Gastrocnemius medialis (tissue), 4 donors: ENCODE measurements around the gene TCF7L2. TPM values are rescaled to one million over a fixed set of nuclear protein-coding genes. Genes with fewer than 3 reads are reported as not detected.

Source experiments
- ATAC-seq, 2 donors: fragments of 150-250 bp; one replicate each; pipeline ENCODE4 v1.9.1; 2016
- DNase-seq, 2 donors: peaks; one replicate each; pipeline ENCODE4 v3.0.0-alpha.2; 2019
- H3K27ac ChIP-seq, 4 donors: fragments of 200-600 bp; sonication (generic); 1 replicate in 1 of 4; 2 replicates in 3 of 4; pipeline ENCODE4 v1.5.1; 2016 to 2018; ENCODE audit warnings: mild to moderate bottlenecking in 2 of 4, moderate library complexity in 1 of 4
- H3K27me3 ChIP-seq, 3 donors: fragments of 200-600 bp; sonication (generic) in 2 of 3; 1 replicate in 1 of 3; 2 replicates in 2 of 3; pipeline versions ENCODE4 v1.5.1 to v1.6.0; 2016 to 2019; ENCODE audit warnings: mild to moderate bottlenecking in 1 of 3, moderate library complexity in 1 of 3
- H3K36me3 ChIP-seq, 2 donors: fragments of 200-600 bp; sonication (generic) in 1 of 2; one replicate each; pipeline ENCODE4 v1.5.1; 2017 to 2018
- H3K4me1 ChIP-seq, 2 donors: fragments of 200-600 bp; sonication (generic) in 1 of 2; one replicate each; pipeline ENCODE4 v1.5.1; 2016 to 2017; ENCODE audit warnings: mild to moderate bottlenecking in 2 of 2
- H3K4me3 ChIP-seq, 4 donors: fragments of 200-600 bp; sonication (generic) in 3 of 4; 1 replicate in 1 of 4; 2 replicates in 3 of 4; pipeline ENCODE4 v1.5.1; 2016 to 2019; ENCODE audit warnings: mild to moderate bottlenecking in 2 of 4
- H3K9me3 ChIP-seq, 3 donors: fragments of 200-600 bp; sonication (generic) in 2 of 3; 1 replicate in 1 of 3; 2 replicates in 2 of 3; pipeline ENCODE4 v1.5.1; 2016 to 2019
- CTCF ChIP-seq, 5 experiments: fragments of 450-650 bp in 3 of 5; fragments of 200-600 bp in 2 of 5; sonication (generic) in 2 of 5; IDR thresholded peaks in 4 of 5; conservative IDR thresholded peaks in 1 of 5; 1 replicate in 4 of 5; 2 replicates in 1 of 5; pipeline ENCODE4 v1.5.1; 2016 to 2019; ENCODE audit warnings: antibody characterized with exemption in 5 of 5, mild to moderate bottlenecking in 3 of 5, moderate library complexity in 3 of 5
- POLR2A ChIP-seq, 2 donors: fragments of 450-650 bp; IDR thresholded peaks; one replicate each; pipeline ENCODE4 v1.6.1; 2017; ENCODE audit warnings: antibody characterized with exemption in 2 of 2, mild to moderate bottlenecking in 2 of 2, moderate library complexity in 2 of 2
- in situ Hi-C, 4 donors: fragments of 200-750 bp; cut with MboI; loops; one replicate each; pipeline versions ENCODE4 v1.15.0 to v1.8.0; 2017; ENCODE audit warnings: low sequenced_read_pairs in 4 of 4
- intact Hi-C: fragments of 100-400 bp; cut with DNase I; formaldehyde crosslinking; loops from one replicate; pipeline ENCODE4 v1.15.1; 2023; ENCODE audit warnings: low total_unique reads
- total RNA-seq, 4 donors: library from RNA; depleted of rRNA; stranded (reverse); fragments of >200 nt; gene quantifications; one replicate each; pipeline versions ENCODE4 v1.1.0 to v1.2.3, GENCODE V29; 2016

Gene TCF7L2
- total RNA-seq, 4 donors from 2014 or later, result 4.6 to 5.1 (median 5.0) TPM

GRCh38 chr10:112972606-112973005 lies 22.6 kb downstream of the TCF7L2 start:
- H3K27me3 ChIP-seq, result no peaks in the 10 kb centered on the region
- no peak overlapping the region for H3K4me3 ChIP-seq
- H3K36me3 ChIP-seq, result no peaks in the 10 kb centered on the region
- TF ChIP-seq POLR2A (IDR thresholded peaks at IDR 0.05) (no peak), CTCF (IDR thresholded peaks at IDR 0.05 in 4 of 5, conservative IDR thresholded peaks at IDR 0.05 in 1 of 5) (no peak)
- in situ Hi-C loops, result no loop called here
- no peak overlapping the region for H3K27ac ChIP-seq
- H3K4me1 ChIP-seq, result peaks cover 9 to 10% of the 10 kb centered on the region in 2 donors
- DNase-seq (no peak), ATAC-seq (no peak)
- intact Hi-C loops, result no loop called here
- no peaks in the 10 kb centered on the region for H3K9me3 ChIP-seq

- Histone ChIP-seq H3K27me3 (no peaks in the 10 kb centered on the region), H3K27ac (no peak overlapping the region), H3K36me3 (no peaks in the 10 kb centered on the region), H3K4me3 (no peak overlapping the region), H3K4me1 (peaks cover 9% of the 10 kb centered on the region in 2 donors), H3K9me3 (no peaks in the 10 kb centered on the region)
- ATAC-seq (no peak), DNase-seq (no peak)
- no peak for TF ChIP-seq CTCF (IDR thresholded peaks at IDR 0.05 in 4 of 5, conservative IDR thresholded peaks at IDR 0.05 in 1 of 5)
- TF ChIP-seq POLR2A (IDR thresholded peaks at IDR 0.05), result no peak
- intact Hi-C loops (no loop called here), in situ Hi-C loops (no loop called here)
Observed at GRCh38 chr10:112973046-112973445, 23.0 kb downstream of the TCF7L2 start.

GRCh38 chr10:112973805-112974204 lies 23.8 kb downstream of the TCF7L2 start:
- in situ Hi-C loops, result no loop called here

GRCh38 chr10:112977426-112977898 lies 27.4 kb downstream of the TCF7L2 start:
- Histone ChIP-seq H3K27me3 (no peaks in the 10 kb centered on the region), H3K36me3 (no peaks in the 10 kb centered on the region), H3K4me3 (no peak overlapping the region), H3K4me1 (peaks cover 9% of the 10 kb centered on the region in 2 donors), H3K9me3 (no peaks in the 10 kb centered on the region), H3K27ac (no peak overlapping the region)
- TF ChIP-seq CTCF (IDR thresholded peaks at IDR 0.05 in 4 of 5, conservative IDR thresholded peaks at IDR 0.05 in 1 of 5) (no peak), POLR2A (IDR thresholded peaks at IDR 0.05) (no peak)
- in situ Hi-C loops, result no loop called here
- no peak for DNase-seq
- intact Hi-C loops, result no loop called here
- ATAC-seq, result no peak

More at GRCh38 chr10:112973805-112974204, 23.8 kb downstream of the TCF7L2 start:
- no peaks in the 10 kb centered on the region for H3K9me3 ChIP-seq
- DNase-seq, result no peak
- no peak overlapping the region for H3K4me3 ChIP-seq
- no peak overlapping the region for H3K27ac ChIP-seq
- no peaks in the 10 kb centered on the region for H3K27me3 ChIP-seq
- ATAC-seq, result no peak
- H3K4me1 ChIP-seq, result peaks cover 9% of the 10 kb centered on the region in 2 donors
- H3K36me3 ChIP-seq, result no peaks in the 10 kb centered on the region
- TF ChIP-seq CTCF (IDR thresholded peaks at IDR 0.05 in 4 of 5, conservative IDR thresholded peaks at IDR 0.05 in 1 of 5), result no peak
- TF ChIP-seq POLR2A (IDR thresholded peaks at IDR 0.05), result no peak
- intact Hi-C loops, result no loop called here

- in situ Hi-C loops, result no loop called here
- intact Hi-C loops, result no loop called here
Observed at GRCh38 chr10:112979927-112980326, 29.9 kb downstream of the TCF7L2 start.

More at GRCh38 chr10:112979927-112980326, 29.9 kb downstream of the TCF7L2 start:
- H3K27ac ChIP-seq, result no peak overlapping the region
- H3K4me1 ChIP-seq, result peaks cover 0 to 4% of the 10 kb centered on the region in 2 donors
- no peaks in the 10 kb centered on the region for H3K27me3 ChIP-seq
- no peaks in the 10 kb centered on the region for H3K9me3 ChIP-seq
- no peak for TF ChIP-seq CTCF (IDR thresholded peaks at IDR 0.05 in 4 of 5, conservative IDR thresholded peaks at IDR 0.05 in 1 of 5)
- TF ChIP-seq POLR2A (IDR thresholded peaks at IDR 0.05), result no peak
- ATAC-seq (no peak), DNase-seq (no peak)
- H3K4me3 ChIP-seq, result no peak overlapping the region
- H3K36me3 ChIP-seq, result no peaks in the 10 kb centered on the region
